CD4-positive, alpha-beta T cell treated with Interferon gamma for 1 hour (primary cell): ENCODE results near the gene CDH20.
"Not testable (repeated sequence)": the region's sequence is repeated elsewhere in the genome, so short reads cannot be mapped to it uniquely, and the experiment has no call there.

Source experiments
- DNase-seq: peaks from one replicate; pipeline ENCODE4 v3.0.0-alpha.2; 2020

The CDH20 gene

DNA sequence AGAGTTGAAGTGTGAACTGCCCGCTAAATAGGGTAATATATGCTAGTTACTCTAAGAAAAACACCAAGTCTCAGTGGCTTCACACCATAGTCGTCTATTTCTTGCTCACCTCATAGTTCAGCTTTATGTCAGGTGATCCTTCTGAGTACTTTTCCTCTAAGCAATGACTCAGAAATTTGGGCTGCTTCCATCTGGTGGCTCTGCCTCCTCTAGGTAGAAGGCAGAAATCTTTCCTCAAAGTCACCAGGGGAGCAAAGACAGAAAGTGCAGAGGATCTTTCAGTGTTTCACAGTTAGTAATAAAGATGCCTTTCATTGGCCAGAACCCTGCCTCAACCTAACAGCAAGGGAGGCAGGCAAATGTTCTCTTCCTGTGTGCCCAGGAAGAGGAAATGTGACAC, 17.3 kb downstream of the CDH20 start:
- no peak for DNase-seq

DNA sequence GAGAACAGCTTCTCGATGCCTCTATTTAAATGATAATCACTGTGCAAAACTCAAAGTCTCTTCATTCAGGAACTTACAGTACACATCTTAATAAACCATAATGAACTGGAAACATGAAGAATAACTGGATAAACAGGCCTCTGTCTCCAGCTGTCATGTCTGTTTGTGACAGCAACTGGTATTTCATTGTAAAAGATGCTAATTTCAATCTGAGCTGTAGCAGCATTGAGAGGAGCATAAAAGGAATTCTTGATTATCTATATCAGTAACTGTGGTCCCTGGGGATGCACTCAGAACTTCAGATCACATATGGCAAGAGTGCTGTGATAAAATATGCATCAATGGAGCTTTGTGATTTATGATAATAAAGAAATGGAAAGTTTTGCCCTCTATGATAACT, 18.8 kb downstream of the CDH20 start:
- DNase-seq = no peak

DNA sequence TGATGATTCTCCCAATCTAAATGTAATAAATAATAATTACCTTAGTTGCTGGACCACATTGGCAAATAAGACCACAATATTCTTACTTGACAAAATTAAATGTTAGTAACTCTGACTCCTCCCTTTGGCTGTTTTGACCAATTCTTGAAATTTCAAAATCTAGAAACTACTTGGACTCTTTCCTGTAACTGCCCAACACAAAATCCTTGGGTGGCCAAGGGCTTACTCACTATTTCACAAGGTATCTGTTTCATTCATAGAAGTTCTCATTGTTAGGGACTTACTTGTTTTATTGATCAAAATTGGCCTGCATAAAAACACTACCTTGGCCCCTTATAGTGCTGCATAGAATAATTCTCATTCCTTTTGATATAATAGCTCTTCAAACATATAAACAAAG, 19.4 kb downstream of the CDH20 start:
- no peak for DNase-seq

DNA sequence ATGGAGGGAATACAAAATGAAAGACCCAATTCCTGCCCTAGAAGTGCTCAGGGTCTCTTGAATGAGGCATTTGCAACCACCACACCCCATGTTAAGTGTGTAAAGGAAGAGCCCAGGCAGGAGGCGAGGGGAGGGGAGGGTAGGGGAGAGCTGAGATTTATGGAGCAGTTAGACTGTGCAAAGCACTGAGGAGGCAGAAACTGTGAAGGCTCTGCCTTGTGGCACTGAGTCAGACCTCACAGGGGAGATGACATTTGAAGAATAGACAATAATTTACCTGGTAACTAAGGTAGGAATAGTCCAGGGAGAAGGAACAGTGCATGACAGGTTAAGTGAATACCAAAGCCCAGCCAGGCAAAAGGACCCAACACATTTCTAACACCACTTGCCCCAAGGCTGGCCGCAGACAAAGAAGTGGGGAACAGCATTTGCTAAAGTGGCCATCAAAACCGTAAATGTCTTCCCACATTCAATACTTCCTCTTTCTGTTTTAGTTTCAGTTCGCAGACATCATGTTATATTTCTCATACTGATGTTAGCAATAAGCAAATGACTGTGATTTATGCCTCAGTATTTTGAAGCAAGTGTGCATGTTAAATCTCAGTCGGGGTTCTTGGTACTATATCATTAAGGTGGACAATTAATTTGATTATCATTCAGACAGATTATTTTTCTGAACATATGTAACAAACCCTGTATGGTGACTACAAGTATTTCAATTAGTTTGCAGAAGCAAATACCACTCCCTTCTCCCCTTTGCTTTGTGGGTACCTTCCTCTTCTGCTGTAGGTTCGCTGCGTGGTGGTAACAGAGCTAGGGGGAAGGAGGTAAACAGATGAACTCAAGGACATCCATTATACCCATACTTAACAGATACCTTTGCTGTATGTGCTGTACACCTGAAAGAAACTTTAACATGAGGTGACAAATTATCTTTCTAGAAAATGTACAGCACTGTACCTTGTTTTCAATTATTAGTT, 27.5 kb downstream of the CDH20 start:
- no peak for DNase-seq

DNA sequence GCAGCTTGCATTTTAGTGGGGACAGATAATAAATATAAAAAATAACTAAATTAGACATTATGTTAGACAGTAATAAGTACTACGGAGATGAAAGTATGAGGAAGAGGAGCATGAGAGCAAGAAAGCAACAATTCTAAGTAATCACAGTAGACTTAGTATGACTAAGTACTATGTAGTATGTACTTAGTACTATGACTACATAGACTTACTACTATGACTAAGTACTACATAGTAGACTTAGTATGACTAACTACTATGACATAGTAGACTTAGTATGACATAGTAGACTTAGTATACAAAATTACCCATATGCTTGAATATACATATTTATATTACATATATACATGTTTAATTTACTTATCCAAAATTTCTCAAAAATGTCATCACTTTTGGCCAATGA, 29.3 kb downstream of the CDH20 start:
- no peak for DNase-seq

DNA sequence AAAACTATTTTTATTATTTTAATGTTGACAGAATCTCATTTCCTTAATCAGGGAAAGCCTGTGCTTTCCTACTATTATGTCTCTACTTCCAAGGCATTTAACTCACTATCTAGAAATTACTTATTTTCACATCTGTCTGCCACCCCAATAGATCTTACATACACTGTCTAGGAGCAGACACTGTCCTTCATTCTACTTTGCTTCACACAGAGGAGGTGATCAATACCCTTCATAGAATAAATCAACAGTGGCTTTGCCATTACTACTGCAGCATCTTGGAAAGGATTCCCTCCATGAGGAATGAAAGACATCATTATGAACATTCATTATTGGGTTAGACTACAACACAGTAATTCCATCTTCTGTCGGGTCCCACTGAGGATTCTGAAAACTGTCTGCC, 31.7 kb downstream of the CDH20 start:
- DNase-seq = no peak

DNA sequence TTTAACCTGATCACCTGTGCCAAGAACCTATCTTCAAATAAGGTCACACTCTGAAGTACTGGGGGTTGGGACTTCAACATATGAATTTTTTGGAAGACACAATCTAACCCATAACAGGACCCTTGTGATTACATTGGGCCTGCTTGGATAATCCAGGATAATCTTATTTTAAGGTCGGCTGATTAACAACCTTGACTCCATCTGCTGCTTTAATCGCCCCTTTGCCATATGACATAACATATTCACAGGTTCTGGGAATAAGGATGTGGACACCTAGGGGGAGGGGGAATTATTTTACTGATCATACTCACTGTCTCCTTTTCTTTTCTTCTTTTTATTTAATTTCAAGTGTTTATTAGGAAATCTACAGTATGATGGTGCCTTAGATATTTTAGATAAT, 34.8 kb downstream of the CDH20 start:
- DNase-seq = no peak

DNA sequence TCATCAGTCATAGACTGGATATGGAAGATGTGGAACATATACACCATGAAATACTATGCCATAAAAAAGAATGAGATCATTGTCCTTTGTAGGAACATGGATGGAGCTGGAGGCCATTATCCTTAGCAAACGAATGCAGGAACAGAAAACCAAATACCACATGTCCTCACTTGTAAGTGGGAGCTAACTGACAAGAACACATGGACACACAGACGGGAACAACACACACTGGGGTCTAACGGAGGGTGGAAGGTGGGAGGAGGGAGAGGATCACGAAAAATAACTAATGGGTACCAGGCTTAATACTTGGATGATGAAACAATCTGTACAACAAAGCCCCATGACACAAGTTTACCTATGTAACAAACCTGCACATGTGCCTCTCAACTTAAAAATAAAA, 36.4 kb downstream of the CDH20 start:
- DNase-seq = not testable (repeated sequence)

DNA sequence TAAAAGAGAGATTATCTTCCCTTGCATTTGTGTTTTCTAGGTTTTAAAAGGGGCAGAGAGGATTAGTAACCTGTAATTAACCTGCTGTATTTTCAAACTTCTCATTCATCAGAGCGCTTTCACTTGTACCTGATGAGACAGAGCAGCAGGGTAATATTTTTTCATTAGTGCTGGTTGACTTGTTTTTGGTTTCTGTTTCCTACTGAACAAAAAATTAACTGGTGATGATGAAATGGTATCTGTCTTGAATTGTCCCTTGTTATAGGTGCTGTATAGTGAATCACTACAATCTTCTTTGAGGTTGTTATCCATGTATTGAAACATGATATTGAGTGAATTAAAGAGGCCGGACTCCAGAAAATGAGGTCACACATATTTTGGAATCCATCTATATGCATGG, 37.9 kb downstream of the CDH20 start:
- DNase-seq = no peak

DNA sequence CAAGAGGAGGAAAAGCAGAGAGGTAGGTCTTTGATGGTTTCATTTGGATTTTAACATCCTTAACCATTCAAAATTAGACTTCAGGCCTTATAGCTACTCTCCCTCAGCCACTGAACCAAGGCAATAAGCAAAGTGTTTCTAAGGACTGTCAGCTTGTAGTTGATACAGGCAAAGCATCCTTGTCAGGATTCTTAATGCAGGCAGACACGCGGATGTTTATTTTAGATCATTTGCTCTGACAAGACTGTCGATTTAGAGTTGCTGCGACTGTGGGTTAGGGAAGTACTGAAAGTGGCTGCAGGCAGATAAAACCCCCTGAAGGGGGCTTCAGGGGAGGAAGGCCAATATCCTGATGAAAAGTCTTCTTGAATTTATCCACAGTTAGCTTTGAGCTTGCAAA, 46.6 kb downstream of the CDH20 start:
- no peak for DNase-seq

DNA sequence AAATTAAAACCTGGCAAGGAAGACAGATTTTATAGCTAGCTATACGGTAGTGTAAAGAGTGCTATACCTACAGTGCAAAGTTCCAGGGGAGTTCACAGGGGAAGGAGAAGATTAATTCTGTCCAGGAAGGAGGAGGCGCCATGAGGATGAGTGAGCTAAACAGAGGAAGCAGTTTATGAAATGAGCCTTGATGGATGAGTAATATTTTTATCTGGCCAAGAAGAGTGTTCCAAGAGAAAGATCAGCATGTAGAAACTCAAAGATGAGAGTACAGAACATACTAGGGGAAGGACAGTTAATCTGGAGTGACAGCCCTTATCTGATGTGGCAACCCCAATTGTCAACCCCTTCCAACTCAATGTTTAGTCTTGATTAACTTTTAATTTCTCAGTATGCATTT, 54.8 kb downstream of the CDH20 start:
- no peak for DNase-seq

DNA sequence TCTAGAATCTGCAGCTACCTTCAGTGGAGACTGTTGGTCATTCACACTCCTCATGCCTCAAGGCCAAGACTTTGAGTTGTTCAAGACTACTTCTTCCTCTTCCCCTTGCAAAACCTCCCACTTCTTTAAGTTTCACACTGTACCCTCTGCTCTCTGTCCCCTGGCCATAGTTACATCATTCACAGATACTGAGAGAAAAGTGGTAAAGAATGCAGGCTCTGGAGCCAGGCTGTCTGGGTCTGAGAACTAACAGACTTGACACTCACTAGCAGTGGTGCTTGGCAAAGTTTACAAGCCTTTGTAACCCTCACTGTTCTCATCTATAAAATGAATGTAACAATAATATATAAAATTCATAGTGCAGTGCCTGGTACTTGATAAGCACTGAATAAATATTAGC, 61.8 kb downstream of the CDH20 start:
- no peak for DNase-seq

DNA sequence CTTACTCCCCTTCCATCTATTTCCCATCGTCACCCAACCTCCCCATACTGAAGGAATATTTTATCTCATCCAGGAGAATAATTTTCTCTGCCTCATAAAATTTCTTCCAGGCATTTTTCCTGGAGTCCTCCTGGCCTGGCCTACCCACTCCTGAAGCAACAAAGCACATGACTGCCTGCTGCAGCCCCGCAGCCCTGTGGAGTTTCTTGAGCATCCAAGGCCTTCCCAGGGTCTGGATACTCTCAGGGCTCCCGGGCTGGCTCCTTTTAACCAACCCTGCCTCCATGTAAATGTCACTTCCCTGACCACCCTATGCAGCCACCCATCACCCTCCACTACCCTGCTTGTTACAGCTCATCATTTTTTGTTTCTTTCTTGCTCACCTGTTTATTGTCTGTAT, 64.0 kb downstream of the CDH20 start:
- no peak for DNase-seq

DNA sequence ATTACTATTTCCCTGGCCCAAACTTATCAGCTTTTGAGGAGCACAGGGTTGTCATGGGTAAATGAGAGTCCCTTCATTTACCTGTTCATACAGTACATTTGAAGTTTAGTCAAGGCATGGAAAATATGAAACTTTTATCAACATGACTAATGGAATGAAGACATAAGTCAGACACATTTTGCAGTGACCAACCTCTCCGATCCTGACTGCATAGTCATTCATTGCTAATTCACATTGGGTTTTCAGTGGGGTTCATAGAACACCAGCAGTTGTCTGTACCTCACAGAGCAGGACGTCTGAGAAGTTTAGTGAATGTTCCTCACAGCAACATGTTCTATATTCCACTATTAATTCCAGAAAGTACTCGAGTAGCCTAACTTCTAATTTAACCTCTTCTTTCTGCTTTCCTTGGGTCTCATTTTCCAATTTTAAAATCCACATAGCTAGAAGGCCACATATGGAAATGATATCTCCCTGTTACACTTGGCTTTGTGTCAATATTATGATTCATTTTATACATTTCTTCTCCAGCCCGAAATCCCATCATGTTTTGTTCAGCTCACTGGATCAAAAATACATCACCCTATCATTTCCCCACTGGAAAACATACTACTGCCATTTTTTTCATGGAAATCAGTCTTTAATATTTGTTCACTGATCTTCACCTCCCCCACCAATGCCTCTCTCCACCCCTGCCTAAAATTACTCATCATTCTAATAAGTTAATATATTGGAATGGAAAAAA, 65.9 kb downstream of the CDH20 start:
- DNase-seq = no peak

DNA sequence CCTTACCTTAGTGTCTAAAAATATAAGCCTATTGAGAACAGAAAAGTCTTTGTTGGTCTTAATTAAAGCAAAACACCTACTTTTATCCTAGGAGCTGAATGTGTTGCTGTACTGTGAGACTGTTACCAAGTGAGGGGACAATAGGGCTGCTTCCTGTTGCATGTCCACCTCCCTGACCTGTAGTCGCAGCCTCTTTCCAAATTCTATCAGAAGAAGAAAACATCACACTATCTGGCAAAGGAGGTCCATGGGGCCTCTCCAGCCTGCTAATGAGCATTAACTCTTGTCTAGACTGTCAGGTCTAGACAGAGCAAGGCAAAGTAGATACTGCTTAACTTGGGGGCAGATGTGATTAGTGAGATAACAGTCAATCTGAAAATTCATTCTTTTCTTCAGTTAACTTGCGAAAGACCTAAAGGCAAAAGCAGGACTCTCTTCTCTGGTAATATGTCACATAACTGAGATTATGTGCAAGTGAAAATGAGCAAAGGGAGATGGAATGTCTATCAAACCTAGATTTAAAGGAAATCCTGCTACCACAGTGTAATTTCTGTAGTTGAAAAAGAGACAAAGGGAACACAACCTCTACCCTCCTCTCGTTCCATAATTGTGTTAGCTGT, 66.9 kb downstream of the CDH20 start:
- no peak for DNase-seq

DNA sequence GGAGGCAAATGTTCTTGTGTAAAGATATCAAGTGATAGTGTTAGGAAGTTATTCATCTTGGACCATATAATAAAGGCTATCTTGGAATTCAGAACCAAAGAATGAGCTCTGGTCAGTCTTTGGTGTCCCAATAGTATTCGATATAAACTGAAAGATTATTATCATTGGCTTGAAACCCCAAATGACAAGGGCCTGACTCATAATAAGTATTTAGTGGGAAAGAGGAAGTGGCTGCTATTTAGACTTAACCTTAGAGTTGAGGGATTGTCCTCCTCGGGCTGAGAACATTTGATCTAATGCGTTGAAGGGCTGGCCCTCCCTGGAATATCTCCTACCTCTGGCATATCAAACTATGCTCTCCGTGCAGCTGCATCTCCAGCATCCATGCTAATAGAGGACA, 67.5 kb downstream of the CDH20 start:
- DNase-seq = no peak

DNA sequence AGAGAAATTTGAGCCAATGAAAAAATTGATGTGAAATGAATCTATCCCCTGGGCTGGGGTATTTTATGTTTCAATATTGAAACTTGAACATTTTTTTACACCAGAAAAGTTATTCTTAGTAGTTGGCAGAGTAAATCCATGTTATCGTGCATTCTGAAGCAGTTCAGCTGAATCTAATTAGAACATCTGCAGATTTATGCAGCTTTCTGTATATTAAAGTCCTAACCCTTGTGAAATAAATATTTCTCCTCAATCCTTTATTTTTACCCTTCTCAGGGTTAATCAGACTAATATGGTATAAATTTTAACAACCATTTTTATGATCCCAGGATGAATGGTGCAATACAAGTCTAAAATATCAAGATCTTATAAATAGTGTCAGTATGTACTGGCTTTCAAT, 69.5 kb downstream of the CDH20 start:
- no peak for DNase-seq

DNA sequence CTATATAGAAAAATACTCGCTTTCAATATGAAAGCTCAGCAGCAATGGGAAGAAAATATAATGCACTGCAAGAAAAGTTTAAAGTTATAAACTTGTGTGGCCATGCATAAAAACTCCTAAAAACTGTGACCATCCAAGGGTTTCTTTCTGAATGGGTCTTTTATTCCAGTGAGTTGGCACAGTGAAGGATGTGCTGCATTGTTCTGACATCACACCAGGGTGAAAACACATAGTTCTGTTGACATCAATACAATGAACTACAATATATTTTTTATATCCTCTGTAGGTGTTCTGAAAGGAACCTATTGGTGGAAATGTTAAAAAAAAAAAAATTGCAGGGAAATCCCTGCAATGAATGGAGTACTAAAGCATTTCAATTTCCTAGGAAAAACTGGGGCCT, 80.2 kb downstream of the CDH20 start:
- no peak for DNase-seq

DNA sequence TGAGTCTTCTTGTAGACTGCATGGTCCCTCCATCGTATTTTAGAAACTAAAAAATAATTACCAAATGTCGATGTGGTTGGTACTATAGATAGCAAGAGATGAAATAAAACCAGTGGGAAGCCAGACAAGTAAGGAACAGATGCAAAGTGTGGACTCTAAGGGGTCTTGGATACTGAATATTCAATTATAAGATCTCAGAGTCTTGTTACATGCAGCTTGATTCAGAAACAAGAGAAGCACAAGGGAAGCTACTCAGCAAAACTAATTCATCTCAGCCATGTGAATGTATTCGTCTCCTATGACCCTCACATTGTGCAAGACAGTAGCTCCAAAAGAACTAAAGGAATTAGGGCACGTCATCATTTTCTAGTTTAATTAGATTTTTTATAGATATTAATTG, 80.9 kb downstream of the CDH20 start:
- no peak for DNase-seq

DNA sequence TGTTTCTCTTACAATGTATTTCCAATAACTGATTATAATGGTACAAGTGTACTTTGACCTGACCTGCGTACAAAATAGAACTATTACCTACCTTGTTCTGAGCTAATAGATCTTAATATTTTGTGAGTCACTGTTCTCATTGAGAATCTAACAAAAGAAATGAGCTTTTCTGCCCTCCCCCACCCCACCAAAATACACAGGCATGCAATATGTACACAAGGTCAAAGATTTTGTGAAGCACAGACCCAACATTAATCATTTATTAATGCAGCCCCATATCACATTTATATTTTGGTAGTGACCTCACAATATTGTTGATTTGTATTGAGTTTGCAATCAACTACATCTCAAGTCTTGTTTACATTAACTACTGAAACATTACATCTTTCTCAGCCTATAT, 86.5 kb downstream of the CDH20 start:
- DNase-seq = no peak

DNA sequence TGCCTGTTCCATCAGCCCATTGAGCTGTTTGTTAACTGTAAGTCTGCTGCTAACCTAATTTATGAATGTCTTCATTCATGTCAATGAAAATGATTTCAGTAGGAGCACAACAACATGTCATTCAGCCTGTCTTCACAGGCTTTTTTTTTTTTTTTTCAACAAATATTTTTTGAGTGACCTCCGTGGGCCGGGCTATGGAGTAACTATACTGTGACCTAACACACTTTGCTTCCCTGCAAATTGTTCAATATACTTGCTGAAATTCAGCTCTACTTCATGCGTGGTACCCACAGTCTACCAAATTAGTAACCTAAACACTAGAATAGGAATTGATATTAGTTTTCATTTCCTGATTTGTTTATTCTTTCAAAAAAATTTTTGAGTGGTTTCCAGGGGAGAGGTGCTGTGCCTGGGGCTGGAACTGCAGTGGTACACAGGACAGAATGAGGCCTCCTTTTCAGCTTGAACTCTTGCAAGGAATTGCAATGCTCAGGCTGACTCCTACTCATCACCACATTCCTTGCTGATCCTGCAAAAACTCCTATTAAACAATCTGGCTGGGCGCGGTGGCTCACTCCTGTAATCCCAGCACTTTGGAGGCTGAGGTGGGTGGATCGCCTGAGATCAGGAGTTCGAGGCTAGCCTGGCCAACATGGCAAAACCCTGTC, 87.1 kb downstream of the CDH20 start:
- no peak for DNase-seq

DNA sequence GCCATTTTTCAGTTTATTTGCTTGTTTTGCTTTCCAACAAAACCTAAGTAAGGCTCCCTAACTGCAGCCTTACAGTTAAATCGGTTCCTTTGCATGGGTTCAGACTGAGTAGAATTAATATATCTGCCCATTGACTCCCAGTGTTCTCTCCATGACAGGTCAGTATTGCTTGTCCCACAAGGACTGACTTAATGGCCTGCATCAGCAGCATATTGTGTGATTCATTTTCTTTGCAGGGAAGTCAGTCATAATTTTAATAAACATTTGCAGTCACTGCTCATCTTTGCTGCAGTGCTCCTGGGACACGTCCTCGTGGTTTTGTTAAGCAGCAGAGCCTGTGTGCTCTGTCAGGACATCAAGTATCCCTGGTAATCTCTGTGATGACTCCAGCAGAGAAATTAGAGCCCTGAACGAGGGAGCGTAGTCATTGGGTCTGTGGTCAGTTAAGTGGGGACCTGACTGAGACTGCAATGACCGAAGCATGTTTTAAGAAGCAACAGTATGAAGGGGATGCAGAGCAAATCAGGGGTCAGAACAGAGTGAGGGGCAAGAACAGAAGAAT, 93.3 kb downstream of the CDH20 start:
- DNase-seq = no peak

DNA sequence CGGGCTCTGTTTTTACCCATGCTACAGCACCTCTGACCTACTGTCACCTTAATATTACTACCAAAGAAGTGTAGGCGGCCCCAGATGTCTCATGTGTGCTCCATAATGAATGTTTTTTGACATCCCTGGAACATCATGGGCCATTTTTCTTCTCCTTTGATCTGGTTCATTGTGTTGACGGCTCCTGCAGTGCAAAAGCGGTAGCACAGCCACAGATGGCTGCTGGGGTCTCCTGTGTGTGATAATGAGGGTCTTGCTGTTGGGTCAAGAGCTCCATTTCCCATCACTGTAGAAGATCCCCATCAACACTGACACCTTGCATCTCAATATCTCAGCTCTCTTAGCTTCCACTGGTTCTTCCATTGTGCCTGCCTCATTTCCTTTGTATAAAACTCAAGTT, 95.0 kb downstream of the CDH20 start:
- no peak for DNase-seq
